LNCaP clone FGC (cell line): Measurements from ENCODE around the gene CNGA3.
A peak's percentile ranks its signal among the peaks of the same experiment; 100 is the strongest.

Experiments
- DNase-seq: peaks from one replicate; pipeline ENCODE4 v3.0.0-alpha.2; 2011; ENCODE audit warnings: low read depth
- H3K4me3 ChIP-seq: 2 replicates; pipeline ENCODE4 v1.5.1; 2011; ENCODE audit warnings: mild to moderate bottlenecking, low read depth, low read length, control low read depth
- CTCF ChIP-seq: IDR thresholded peaks from 2 replicates; pipeline ENCODE4 v1.5.1; 2012; ENCODE audit warnings: mild to moderate bottlenecking; ENCODE audit not compliant: control insufficient read depth, insufficient read depth; ENCODE audit errors: extremely low read depth

Gene CNGA3

GRCh38 chr2:98380203-98380535, 33.9 kb downstream of the CNGA3 start:
- H3K4me3 ChIP-seq = no peak overlapping the region
- DNase-seq = no peak
- TF ChIP-seq CTCF = no peak

- no peak overlapping the region for H3K4me3 ChIP-seq
- no peak for DNase-seq
- no peak for TF ChIP-seq CTCF
Observed at GRCh38 chr2:98381494-98381893, 35.2 kb downstream of the CNGA3 start.

GRCh38 chr2:98382086-98382485, 35.8 kb downstream of the CNGA3 start:
- no peak for TF ChIP-seq CTCF
- H3K4me3 ChIP-seq = no peak overlapping the region
- no peak for DNase-seq

GRCh38 chr2:98382739-98383138, 36.5 kb downstream of the CNGA3 start:
- DNase-seq = no peak
- TF ChIP-seq CTCF = no peak
- H3K4me3 ChIP-seq = no peak overlapping the region

- H3K4me3 ChIP-seq = no peak overlapping the region
- no peak for DNase-seq
Observed at GRCh38 chr2:98383166-98383565, 36.9 kb downstream of the CNGA3 start.

GRCh38 chr2:98385050-98385699, 38.9 kb downstream of the CNGA3 start:
- no peak overlapping the region for H3K4me3 ChIP-seq
- peak; percentile 97 for TF ChIP-seq CTCF
- DNase-seq = peak; percentile 26

More at GRCh38 chr2:98383166-98383565, 36.9 kb downstream of the CNGA3 start:
- TF ChIP-seq CTCF = no peak

GRCh38 chr2:98387478-98387877, 41.2 kb downstream of the CNGA3 start:
- no peak overlapping the region for H3K4me3 ChIP-seq
- TF ChIP-seq CTCF = no peak
- no peak for DNase-seq
